Lung (tissue), 12 donors: ENCODE measurements around the gene CHST1. TPM values are rescaled to one million over a fixed set of nuclear protein-coding genes. Genes with fewer than 3 reads are reported as not detected.

ENCODE experiments used
- ATAC-seq: fragments of 200-7000 bp; cut with Tn5 transposase; one replicate; pipeline ENCODE4 v1.9.1; 2020; ENCODE audit warnings: moderate number of reproducible peaks; ENCODE audit not compliant: insufficient read depth, low FRiP score
- DNase-seq, 3 donors: peaks; one replicate each; pipeline ENCODE4 v3.0.0-alpha.2; 2013 to 2017
- H3K27ac ChIP-seq, 2 donors: one replicate each; pipeline ENCODE4 v1.5.1; 2013; ENCODE audit warnings: mild to moderate bottlenecking in 2 of 2, moderate library complexity in 2 of 2, control low read depth in 1 of 2, inconsistent platforms in 1 of 2, low read depth in 1 of 2, low read length in 1 of 2
- H3K27me3 ChIP-seq, 3 donors: one replicate each; pipeline ENCODE4 v1.5.1; 2013; ENCODE audit warnings: low read length in 2 of 3; ENCODE audit not compliant: control insufficient read depth in 3 of 3, insufficient read depth in 3 of 3
- H3K36me3 ChIP-seq, 4 donors: one replicate each; pipeline ENCODE4 v1.5.1; 2013; ENCODE audit warnings: low read length in 4 of 4, mild to moderate bottlenecking in 1 of 4, moderate library complexity in 1 of 4; ENCODE audit not compliant: control insufficient read depth in 4 of 4, insufficient read depth in 4 of 4
- H3K4me1 ChIP-seq, 5 donors: one replicate each; pipeline ENCODE4 v1.5.1; 2013; ENCODE audit warnings: low read length in 5 of 5, mild to moderate bottlenecking in 2 of 5, moderate library complexity in 1 of 5; ENCODE audit not compliant: control insufficient read depth in 5 of 5, insufficient read depth in 5 of 5
- H3K4me3 ChIP-seq: one replicate; pipeline ENCODE4 v1.5.1; 2013; ENCODE audit warnings: mild to moderate bottlenecking, control low read depth, moderate library complexity
- H3K9ac ChIP-seq, 2 donors: one replicate each; pipeline ENCODE4 v1.5.1; 2013; ENCODE audit warnings: low read length in 2 of 2, control low read depth in 1 of 2; ENCODE audit not compliant: insufficient read depth in 1 of 2
- H3K9me3 ChIP-seq, 4 donors: one replicate each; pipeline ENCODE4 v1.5.1; 2013; ENCODE audit warnings: low read length in 3 of 4, mild to moderate bottlenecking in 1 of 4, moderate library complexity in 1 of 4; ENCODE audit not compliant: control insufficient read depth in 4 of 4, insufficient read depth in 3 of 4
- CTCF ChIP-seq: IDR thresholded peaks from 2 replicates; pipeline ENCODE4 v1.5.1; 2012; ENCODE audit warnings: mild to moderate bottlenecking; ENCODE audit errors: control extremely low read depth, extremely low read depth
- WGBS, 2 donors: extraction: QIAGEN DNeasy Blood & Tissue Kit; methylation state at CpG; one replicate each; pipeline ENCODE4 v1.1.7; 2013; 5-methylcytosine and 5-hydroxymethylcytosine counted together
- polyA plus RNA-seq, 2 donors: library from polyadenylated mRNA; stranded (reverse); fragments of 200-250 nt; gene quantifications; one replicate each; pipeline ENCODE4 v1.2.1, GENCODE V29; 2013
- total RNA-seq, 2 donors: library from RNA; depleted of rRNA in 1 of 2; stranded (reverse); fragments of >200 nt in 1 of 2; gene quantifications; one replicate each; pipeline ENCODE4 v1.2.1, GENCODE V29; 2014 to 2021
- donor health status: control.
- donor health status: control.
- donor health status: Bipolar disorder and iron deficiency.
- donor health status: healthy.
- donor health status: DM: yes; HTN: yes; CAD: no.

The CHST1 gene
- total and polyA plus RNA-seq, 4 donors = 1.7 to 2.4 (median 1.9) TPM

- no peak for TF ChIP-seq CTCF
- no peaks in the 10 kb centered on the region for H3K4me1 ChIP-seq
- peaks cover 0 to 6% (median 0%) of the 10 kb centered on the region in 3 donors for H3K27me3 ChIP-seq
- no peak for ATAC-seq
- H3K9ac ChIP-seq = no peak overlapping the region
- no peak for DNase-seq
- H3K4me3 ChIP-seq = no peak overlapping the region
- H3K9me3 ChIP-seq = no peaks in the 10 kb centered on the region
- WGBS, 2 donors = 62 to 79% methylated on average over 4 of the region's 4 CpGs
- no peaks in the 10 kb centered on the region for H3K36me3 ChIP-seq
- H3K27ac ChIP-seq = no peak overlapping the region
Observed at GRCh38 chr11:45702511-45702910, 37.1 kb upstream of the CHST1 start.

GRCh38 chr11:45698777-45699497, 33.5 kb upstream of the CHST1 start:
- WGBS, 2 donors = 76 to 78% methylated on average over 8 of the region's 8 CpGs
- H3K27me3 ChIP-seq = peaks cover 0 to 6% (median 0%) of the 10 kb centered on the region in 3 donors

GRCh38 chr11:45692808-45693453, 27.5 kb upstream of the CHST1 start:
- ATAC-seq = no peak
- no peak for DNase-seq
- no peak overlapping the region for H3K9ac ChIP-seq
- peaks cover 0 to 1% (median 0%) of the 10 kb centered on the region in 5 donors for H3K4me1 ChIP-seq
- no peak for TF ChIP-seq CTCF
- H3K27ac ChIP-seq = no peak overlapping the region
- no peaks in the 10 kb centered on the region for H3K9me3 ChIP-seq
- H3K36me3 ChIP-seq = no peaks in the 10 kb centered on the region
- H3K27me3 ChIP-seq = no peaks in the 10 kb centered on the region
- 65 to 74% methylated on average over 10 of the region's 10 CpGs for WGBS, 2 donors
- H3K4me3 ChIP-seq = no peak overlapping the region

More at GRCh38 chr11:45698777-45699497, 33.5 kb upstream of the CHST1 start:
- TF ChIP-seq CTCF = no peak
- no peaks in the 10 kb centered on the region for H3K4me1 ChIP-seq
- no peak for DNase-seq
- H3K9me3 ChIP-seq = no peaks in the 10 kb centered on the region
- H3K36me3 ChIP-seq = no peaks in the 10 kb centered on the region
- no peak overlapping the region for H3K4me3 ChIP-seq
- ATAC-seq = no peak
- H3K9ac ChIP-seq = no peak overlapping the region
- no peak overlapping the region for H3K27ac ChIP-seq
